Type B pancreatic cell (in vitro differentiated cells): ENCODE data around the gene ACADVL. TPM values are rescaled to one million over a fixed set of nuclear protein-coding genes. Genes with fewer than 3 reads are reported as not detected.
"Not testable (repeated sequence)": the region's sequence is repeated elsewhere in the genome, so short reads cannot be mapped to it uniquely, and the experiment has no call there.

Experiments used
- DNase-seq: peaks from one replicate; pipeline ENCODE4 v3.0.0; 2021; ENCODE audit warnings: mixed read lengths; ENCODE audit not compliant: unreplicated experiment; ENCODE audit errors: extremely low spot score
- H3K27ac Mint-ChIP-seq: 2 replicates; pipeline ENCODE4 v1.8.0; 2021; ENCODE audit warnings: mild to moderate bottlenecking, mixed read lengths
- H3K27me3 Mint-ChIP-seq: 2 replicates; pipeline ENCODE4 v1.8.0; 2021; ENCODE audit warnings: mixed read lengths
- H3K36me3 Mint-ChIP-seq: 2 replicates; pipeline ENCODE4 v1.8.0; 2021; ENCODE audit warnings: mixed read lengths
- H3K4me1 Mint-ChIP-seq: one replicate; pipeline ENCODE4 v1.8.0; 2021; ENCODE audit warnings: mixed read lengths; ENCODE audit not compliant: unreplicated experiment
- H3K4me3 Mint-ChIP-seq: 2 replicates; pipeline ENCODE4 v1.8.0; 2021; ENCODE audit warnings: mild to moderate bottlenecking, mixed read lengths
- H3K9me3 Mint-ChIP-seq: 2 replicates; pipeline ENCODE4 v1.8.0; 2021; ENCODE audit warnings: mixed read lengths
- CTCF ChIP-seq: fragments of 200-600 bp; sonication (generic); conservative IDR thresholded peaks from 2 replicates; pipeline ENCODE4 v1.5.0; 2021; ENCODE audit warnings: antibody characterized with exemption, mild to moderate bottlenecking
- total RNA-seq: library from RNA; stranded (reverse); gene quantifications from 2 replicates; pipeline ENCODE4 v1.2.1, GENCODE V29; 2021; ENCODE audit warnings: low replicate concordance

Gene ACADVL
- total RNA-seq, 1 donor from 2014 or later = 617 TPM

GRCh38 chr17:7179317-7180254 is 40.2 kb upstream of the ACADVL start, which contains the start of gene ASGR1:
ASGR1 (minus strand) TSS chr17:7179370; CDS start chr17:7178563, 807 bp downstream.
- H3K9me3 Mint-ChIP-seq = no peaks in the 10 kb centered on the region
- H3K4me1 Mint-ChIP-seq = peaks cover 5% of the 10 kb centered on the region
- H3K36me3 Mint-ChIP-seq = no peaks in the 10 kb centered on the region
- H3K27ac Mint-ChIP-seq = no peak within 1 kb of the TSS
- H3K27me3 Mint-ChIP-seq = no peaks in the 10 kb centered on the region
- DNase-seq = no peak
- no peak for TF ChIP-seq CTCF
- H3K4me3 Mint-ChIP-seq = peak within 1 kb of the TSS; percentile 44

- DNase-seq, H3K27ac Mint-ChIP-seq, H3K36me3 Mint-ChIP-seq, H3K4me3 Mint-ChIP-seq, H3K4me1 Mint-ChIP-seq, H3K9me3 Mint-ChIP-seq, H3K27me3 Mint-ChIP-seq: not testable (repeated sequence)
Observed at GRCh38 chr17:7182101-7182500, 37.6 kb upstream of the ACADVL start.

- H3K27ac Mint-ChIP-seq = peak overlapping the region; percentile 50
- no peaks in the 10 kb centered on the region for H3K36me3 Mint-ChIP-seq
- no peak for DNase-seq
- H3K27me3 Mint-ChIP-seq = no peaks in the 10 kb centered on the region
- H3K4me3 Mint-ChIP-seq = no peak overlapping the region
- no peaks in the 10 kb centered on the region for H3K9me3 Mint-ChIP-seq
- H3K4me1 Mint-ChIP-seq = no peaks in the 10 kb centered on the region
- no peak for TF ChIP-seq CTCF
Observed at GRCh38 chr17:7183433-7184090, 36.2 kb upstream of the ACADVL start.

GRCh38 chr17:7184091-7184488 is 35.6 kb upstream of the ACADVL start:
- H3K27me3 Mint-ChIP-seq = no peaks in the 10 kb centered on the region
- H3K9me3 Mint-ChIP-seq = no peaks in the 10 kb centered on the region
- no peak overlapping the region for H3K4me3 Mint-ChIP-seq
- no peak for TF ChIP-seq CTCF
- H3K27ac Mint-ChIP-seq = peak overlapping the region; percentile 50
- no peak for DNase-seq
- no peaks in the 10 kb centered on the region for H3K36me3 Mint-ChIP-seq
- H3K4me1 Mint-ChIP-seq = no peaks in the 10 kb centered on the region

GRCh38 chr17:7184647-7185046 is 35.1 kb upstream of the ACADVL start:
- H3K9me3 Mint-ChIP-seq = no peaks in the 10 kb centered on the region
- TF ChIP-seq CTCF = no peak
- no peaks in the 10 kb centered on the region for H3K36me3 Mint-ChIP-seq
- DNase-seq = no peak
- no peak overlapping the region for H3K4me3 Mint-ChIP-seq
- no peaks in the 10 kb centered on the region for H3K4me1 Mint-ChIP-seq
- no peak overlapping the region for H3K27ac Mint-ChIP-seq
- no peaks in the 10 kb centered on the region for H3K27me3 Mint-ChIP-seq

GRCh38 chr17:7186241-7186640 is 33.5 kb upstream of the ACADVL start:
- no peak for DNase-seq
- H3K9me3 Mint-ChIP-seq = no peaks in the 10 kb centered on the region
- H3K4me1 Mint-ChIP-seq = no peaks in the 10 kb centered on the region
- H3K4me3 Mint-ChIP-seq = no peak overlapping the region
- no peak overlapping the region for H3K27ac Mint-ChIP-seq
- H3K36me3 Mint-ChIP-seq = no peaks in the 10 kb centered on the region
- peak; percentile 47 for TF ChIP-seq CTCF
- no peaks in the 10 kb centered on the region for H3K27me3 Mint-ChIP-seq
